HEK293 (cell line): ENCODE measurements around the gene PTPRG.

Experiments used
- CTCF ChIA-PET: fragments of 350-600 bp; formaldehyde crosslinking; extraction: SDS; loops from one replicate; lab custom pipeline; 2021; ENCODE audit warnings: antibody characterized with exemption; lab: Yijun Ruan, JAX
- POLR2A ChIA-PET: fragments of 300-600 bp; formaldehyde crosslinking; extraction: SDS; loops from one replicate; lab custom pipeline; 2020; ENCODE audit warnings: antibody characterized with exemption, inconsistent platforms; lab: Yijun Ruan, JAX
- H3K27ac ChIP-seq: fragments of 200-500 bp; sonication (Bioruptor generic); 2 replicates; pipeline ENCODE4 v1.5.1; 2014; ENCODE audit warnings: low read depth, low read length, control low read depth, inconsistent platforms; ENCODE audit errors: extremely low read depth
- H3K36me3 ChIP-seq, 2 experiments: fragments of 200-500 bp in 1 of 2; sonication (Bioruptor generic) in 1 of 2; 1 replicate in 1 of 2; 2 replicates in 1 of 2; pipeline ENCODE4 v1.5.1; 2014 to 2017; ENCODE audit warnings: inconsistent platforms in 2 of 2, low read length in 2 of 2; ENCODE audit not compliant: control insufficient read depth in 2 of 2, insufficient read depth in 1 of 2
- H3K4me1 ChIP-seq: fragments of 200-500 bp; sonication (Bioruptor generic); 2 replicates; pipeline ENCODE4 v1.5.1; 2014; ENCODE audit warnings: mild to moderate bottlenecking, low read length, inconsistent platforms; ENCODE audit not compliant: control insufficient read depth, insufficient read depth
- H3K4me3 ChIP-seq: 2 replicates; pipeline ENCODE4 v1.5.1; 2011; ENCODE audit warnings: low read depth, mild to moderate bottlenecking, control low read depth, low read length, moderate library complexity
- H3K9me3 ChIP-seq: fragments of 200-500 bp; sonication (Bioruptor generic); 2 replicates; pipeline ENCODE4 v1.5.1; 2014; ENCODE audit warnings: low read depth, low read length, inconsistent platforms; ENCODE audit not compliant: control insufficient read depth, insufficient read depth
- EGR2 ChIP-seq: fragments of 450-650 bp; formaldehyde crosslinking; IDR thresholded peaks from 2 replicates; pipeline ENCODE4 v1.5.1; 2016; ENCODE audit warnings: low read depth, missing biosample characterization, missing genetic modification characterization
- ELK4 ChIP-seq: IDR thresholded peaks from 2 replicates; pipeline ENCODE4 v1.6.1; 2011; ENCODE audit warnings: mild to moderate bottlenecking, low read depth, low read length, borderline replicate concordance
- HOXA7 ChIP-seq: sonication (generic); formaldehyde crosslinking; IDR thresholded peaks from 2 replicates; pipeline ENCODE4 v1.8.1; 2022; ENCODE audit warnings: missing genetic modification reagents, borderline replicate concordance
- IKZF3 ChIP-seq: fragments of 450-650 bp; IDR thresholded peaks from 2 replicates; pipeline ENCODE4 v1.5.0; 2018; ENCODE audit warnings: missing biosample characterization, mild to moderate bottlenecking, missing genetic modification characterization, moderate library complexity
- KLF8 ChIP-seq: fragments of 450-650 bp; formaldehyde crosslinking; IDR thresholded peaks from 2 replicates; pipeline ENCODE4 v1.5.1; 2016; ENCODE audit warnings: missing biosample characterization, missing genetic modification characterization
- MZF1 ChIP-seq: fragments of 450-650 bp; formaldehyde crosslinking; IDR thresholded peaks from 2 replicates; pipeline ENCODE4 v1.5.1; 2017; ENCODE audit warnings: missing biosample characterization, missing genetic modification characterization, borderline replicate concordance
- PRDM1 ChIP-seq: fragments of 450-650 bp; formaldehyde crosslinking; IDR thresholded peaks from 2 replicates; pipeline ENCODE4; 2016; ENCODE audit warnings: missing biosample characterization, missing genetic modification characterization
- SCRT1 ChIP-seq: fragments of 450-650 bp; formaldehyde crosslinking; IDR thresholded peaks from 2 replicates; pipeline ENCODE4 v1.5.1; 2016; ENCODE audit warnings: missing biosample characterization, missing genetic modification characterization, borderline replicate concordance
- SP7 ChIP-seq: fragments of 450-650 bp; formaldehyde crosslinking; IDR thresholded peaks from 2 replicates; pipeline ENCODE4 v1.5.1; 2016; ENCODE audit warnings: missing biosample characterization, missing genetic modification characterization
- YY2 ChIP-seq: fragments of 450-650 bp; formaldehyde crosslinking; IDR thresholded peaks from 2 replicates; pipeline ENCODE4 v1.5.1; 2016; ENCODE audit warnings: missing biosample characterization, missing genetic modification characterization
- ZBTB10 ChIP-seq: fragments of 450-650 bp; formaldehyde crosslinking; IDR thresholded peaks from 2 replicates; pipeline ENCODE4 v1.5.1; 2016; ENCODE audit warnings: missing biosample characterization, missing genetic modification characterization
- ZBTB44 ChIP-seq: fragments of 450-650 bp; IDR thresholded peaks from 2 replicates; pipeline ENCODE4 v1.5.1; 2018; ENCODE audit warnings: missing biosample characterization, mild to moderate bottlenecking, missing genetic modification characterization
- ZNF16 ChIP-seq: fragments of 450-650 bp; formaldehyde crosslinking; IDR thresholded peaks from 2 replicates; pipeline ENCODE4 v1.5.1; 2016; ENCODE audit warnings: low read depth, missing biosample characterization, missing genetic modification characterization
- ZNF221 ChIP-seq: fragments of 450-650 bp; formaldehyde crosslinking; IDR thresholded peaks from 2 replicates; pipeline ENCODE4 v1.5.1; 2017; ENCODE audit warnings: missing biosample characterization, missing genetic modification characterization, borderline replicate concordance
- ZNF311 ChIP-seq: fragments of 450-650 bp; formaldehyde crosslinking; IDR thresholded peaks from 2 replicates; pipeline ENCODE4 v1.5.1; 2017; ENCODE audit warnings: missing biosample characterization, missing genetic modification characterization, borderline replicate concordance
- ZNF37A ChIP-seq: fragments of 450-650 bp; IDR thresholded peaks from 2 replicates; pipeline ENCODE4 v1.5.1; 2018; ENCODE audit warnings: missing biosample characterization, missing genetic modification characterization
- ZNF426 ChIP-seq: fragments of 450-650 bp; formaldehyde crosslinking; IDR thresholded peaks from 2 replicates; pipeline ENCODE4 v1.5.1; 2017; ENCODE audit warnings: missing biosample characterization, missing genetic modification characterization, mild to moderate bottlenecking, inconsistent platforms, moderate library complexity
- ZNF513 ChIP-seq: fragments of 450-650 bp; IDR thresholded peaks from 2 replicates; pipeline ENCODE4 v1.5.1; 2018; ENCODE audit warnings: missing biosample characterization, missing genetic modification characterization
- ZNF521 ChIP-seq: fragments of 450-650 bp; formaldehyde crosslinking; IDR thresholded peaks from 2 replicates; pipeline ENCODE4 v1.5.1; 2017; ENCODE audit warnings: missing biosample characterization, mild to moderate bottlenecking, missing genetic modification characterization
- ZNF555 ChIP-seq: fragments of 450-650 bp; formaldehyde crosslinking; conservative IDR thresholded peaks from 2 replicates; pipeline ENCODE4 v1.5.1; 2017; ENCODE audit warnings: missing biosample characterization, mild to moderate bottlenecking, missing genetic modification characterization, inconsistent platforms
- ZNF600 ChIP-seq: fragments of 450-650 bp; formaldehyde crosslinking; IDR thresholded peaks from 2 replicates; pipeline ENCODE4 v1.5.1; 2016; ENCODE audit warnings: missing biosample characterization, missing genetic modification characterization
- ZNF610 ChIP-seq: fragments of 450-650 bp; formaldehyde crosslinking; IDR thresholded peaks from 2 replicates; pipeline ENCODE4 v1.5.1; 2016; ENCODE audit warnings: missing biosample characterization, missing genetic modification characterization, borderline replicate concordance
- ZNF621 ChIP-seq: fragments of 450-650 bp; formaldehyde crosslinking; IDR thresholded peaks from 2 replicates; pipeline ENCODE4 v1.5.1; 2017; ENCODE audit warnings: missing biosample characterization, missing genetic modification characterization
- ZNF701 ChIP-seq: fragments of 450-650 bp; formaldehyde crosslinking; IDR thresholded peaks from 2 replicates; pipeline ENCODE4 v1.5.1; 2016; ENCODE audit warnings: missing biosample characterization, missing genetic modification characterization
- ZNF791 ChIP-seq: fragments of 450-650 bp; formaldehyde crosslinking; IDR thresholded peaks from 2 replicates; pipeline ENCODE4 v1.5.1; 2016; ENCODE audit warnings: missing biosample characterization, missing genetic modification characterization
- ZNF830 ChIP-seq: fragments of 450-650 bp; IDR thresholded peaks from 2 replicates; pipeline ENCODE4 v1.5.0; 2018; ENCODE audit warnings: missing biosample characterization, missing genetic modification characterization, low read depth, mild to moderate bottlenecking, moderate library complexity
- ZNF843 ChIP-seq: fragments of 450-650 bp; formaldehyde crosslinking; IDR thresholded peaks from 2 replicates; pipeline ENCODE4 v1.5.1; 2016; ENCODE audit warnings: missing biosample characterization, missing genetic modification characterization

PTPRG gene

GRCh38 chr3:61961900-61962299, 400.5 kb downstream of the PTPRG start:
- Histone ChIP-seq H3K36me3 (no peaks in the 10 kb centered on the region), H3K4me3 (no peak overlapping the region), H3K27ac (no peak overlapping the region), H3K4me1 (no peaks in the 10 kb centered on the region), H3K9me3 (no peaks in the 10 kb centered on the region)
- POLR2A ChIA-PET, result interaction anchor here (0.5 kb wide), 1 partner anchor 450 kb away, joined by 4 read pairs; no protein-coding TSS in a partner anchor
- CTCF ChIA-PET, result no interaction called here
- TF ChIP-seq ZNF521 (tag by site-specific recombination) (no peak), ZNF610 (tag by site-specific recombination) (no peak), ZNF16 (no peak), ZNF311 (tag by site-specific recombination) (no peak), ZNF843 (no peak), HOXA7 (CRISPR knock-in tag) (no peak), KLF8 (tag by site-specific recombination) (no peak), MZF1 (tag by site-specific recombination) (no peak), YY2 (no peak), ZNF791 (tag by site-specific recombination) (no peak), ELK4 (no peak)

DNA sequence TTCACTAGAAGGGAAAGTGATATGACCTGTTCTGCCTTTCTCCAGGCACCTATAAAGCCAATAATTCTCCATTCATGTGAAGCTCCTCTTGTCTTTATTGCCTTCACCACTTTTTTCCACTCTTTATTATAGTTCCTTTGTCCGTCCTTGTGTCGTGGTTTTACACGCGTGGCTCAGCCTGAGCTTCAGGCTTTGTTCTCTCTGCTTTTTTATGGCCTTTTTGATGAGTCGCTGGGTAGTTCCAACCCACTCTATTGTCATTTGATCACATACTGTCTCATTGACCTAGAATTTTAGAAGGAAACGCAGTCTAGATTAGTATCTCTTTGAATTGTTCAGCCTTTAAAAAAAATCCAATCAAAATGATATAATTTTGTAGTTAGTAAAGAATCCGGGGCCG, 403.2 kb downstream of the PTPRG start:
- Histone ChIP-seq H3K36me3 (no peaks in the 10 kb centered on the region), H3K27ac (no peak overlapping the region), H3K9me3 (no peaks in the 10 kb centered on the region), H3K4me3 (no peak overlapping the region), H3K4me1 (no peaks in the 10 kb centered on the region)
- TF ChIP-seq ZNF555 (tag by site-specific recombination) (no peak), PRDM1 (tag by site-specific recombination) (0 out of 2 replicates have a peak, but pooled peaks have one; percentile 71), SP7 (tag by site-specific recombination) (peak; percentile 39; the same call in 1 of the 2 replicates), ZNF600 (tag by site-specific recombination) (peak; percentile 22; the same call in 1 of the 2 replicates), ZNF37A (tag by site-specific recombination) (no peak), EGR2 (tag by site-specific recombination) (peak; percentile 34; the same call in 1 of the 2 replicates)
- ChIA-PET CTCF (no interaction called here), POLR2A (no interaction called here)

GRCh38 chr3:61965770-61966131, 404.4 kb downstream of the PTPRG start:
- no peaks in the 10 kb centered on the region for H3K4me1 ChIP-seq
- CTCF ChIA-PET, result no interaction called here
- no peaks in the 10 kb centered on the region for H3K36me3 ChIP-seq
- H3K27ac ChIP-seq, result no peak overlapping the region
- POLR2A ChIA-PET, result no interaction called here
- no peaks in the 10 kb centered on the region for H3K9me3 ChIP-seq
- no peak overlapping the region for H3K4me3 ChIP-seq
- TF ChIP-seq ZNF513 (no peak), SCRT1 (tag by site-specific recombination) (no peak), ZNF621 (tag by site-specific recombination) (no peak), ZNF830 (tag by site-specific recombination) (no peak), ZBTB10 (tag by site-specific recombination) (no peak), ZBTB44 (no peak), ZNF221 (no peak), ZNF701 (tag by site-specific recombination) (no peak), ZNF791 (tag by site-specific recombination) (no peak), ZNF843 (no peak), IKZF3 (no peak), ZNF426 (tag by site-specific recombination) (no peak)
